Camera-type eye (tissue), 1 donor: Measurements from ENCODE around the gene UBR4. TPM values are rescaled to one million over a fixed set of nuclear protein-coding genes. Genes with fewer than 3 reads are reported as not detected.

Source experiments
- total RNA-seq: library from RNA; depleted of rRNA; stranded (reverse); fragments of >200 nt; gene quantifications from one replicate; pipeline ENCODE4 v1.2.3, GENCODE V29; 2014

The UBR4 gene
- total RNA-seq, result 137 TPM

GRCh38 chr1:19209990-19210771 is at the start of gene UBR4:
Gene UBR4, minus strand, starts transcription at chr1:19210266. Its CDS starts 18 bp downstream, at chr1:19210248.

GRCh38 chr1:19251305-19252196 is 41.5 kb upstream of the UBR4 start, which contains the start of the genes EMC1 and MRTO4:
Gene EMC1, minus strand, starts transcription at chr1:19251524. Its CDS starts 15 bp downstream, at chr1:19251509.
Gene MRTO4, plus strand, starts transcription at chr1:19251805. Its CDS starts 31 bp downstream, at chr1:19251836.

Other genes with a start within 250 kb of the UBR4 start
- 127 TPM for gene EMC1, start 41.3 kb upstream of the UBR4 start, total RNA-seq
- gene MRTO4, start 41.5 kb upstream of the UBR4 start, total RNA-seq, result 17.6 TPM
- 3.3 TPM for gene AKR7A3, start 78.5 kb upstream of the UBR4 start, total RNA-seq
- 85.5 TPM for gene AKR7A2, start 101.9 kb upstream of the UBR4 start, total RNA-seq
- 23.6 TPM for gene SLC66A1, start 102.1 kb upstream of the UBR4 start, total RNA-seq